Omental fat pad (tissue), 4 donors: Measurements from ENCODE around the gene FGF12. TPM values are rescaled to one million over a fixed set of nuclear protein-coding genes. Genes with fewer than 3 reads are reported as not detected.

Source experiments
- ATAC-seq: fragments of 150-250 bp; one replicate; pipeline ENCODE4 v1.9.1; 2016; ENCODE audit warnings: mild to moderate bottlenecking, moderate library complexity; ENCODE audit not compliant: low FRiP score
- DNase-seq: peaks from one replicate; pipeline ENCODE4 v3.0.0-alpha.2; 2019; ENCODE audit warnings: low spot score
- total RNA-seq, 4 donors: library from RNA; depleted of rRNA; stranded (reverse); fragments of >200 nt; gene quantifications; one replicate each; pipeline ENCODE4 v1.1.0, GENCODE V29; 2016
- TF ChIP-seq, protein P1 (sequence below), 3 donors: fragments of 450-650 bp; IDR thresholded peaks; one replicate each; pipeline ENCODE4 v1.5.1; 2016 to 2017; ENCODE audit warnings: antibody characterized with exemption in 3 of 3, mild to moderate bottlenecking in 3 of 3, moderate library complexity in 2 of 3

The FGF12 gene
- total RNA-seq, 4 donors from 2014 or later, result 2.4 to 9.3 (median 2.9) TPM

DNA sequence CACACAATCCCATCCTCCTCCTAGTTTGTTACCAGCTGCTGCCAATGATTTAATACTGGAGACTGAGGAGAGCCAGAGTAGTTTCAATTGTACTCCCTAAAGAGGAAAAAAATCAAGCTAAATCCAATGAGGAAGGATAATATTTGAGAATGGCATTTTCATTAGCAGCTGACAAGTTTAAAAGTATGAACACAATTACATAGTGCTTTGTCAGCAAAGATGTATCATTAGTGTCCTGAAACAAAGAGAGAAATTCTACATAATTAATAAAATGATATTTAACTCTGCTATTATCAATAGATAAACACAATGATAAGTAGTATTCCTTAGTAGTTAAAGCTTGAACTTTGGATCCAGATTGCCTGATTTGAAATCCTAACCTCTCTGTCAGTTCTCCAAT, 163.9 kb downstream of the FGF12 start:
- no peak for DNase-seq
- no peak for ATAC-seq
- TF ChIP-seq, protein P1, sequence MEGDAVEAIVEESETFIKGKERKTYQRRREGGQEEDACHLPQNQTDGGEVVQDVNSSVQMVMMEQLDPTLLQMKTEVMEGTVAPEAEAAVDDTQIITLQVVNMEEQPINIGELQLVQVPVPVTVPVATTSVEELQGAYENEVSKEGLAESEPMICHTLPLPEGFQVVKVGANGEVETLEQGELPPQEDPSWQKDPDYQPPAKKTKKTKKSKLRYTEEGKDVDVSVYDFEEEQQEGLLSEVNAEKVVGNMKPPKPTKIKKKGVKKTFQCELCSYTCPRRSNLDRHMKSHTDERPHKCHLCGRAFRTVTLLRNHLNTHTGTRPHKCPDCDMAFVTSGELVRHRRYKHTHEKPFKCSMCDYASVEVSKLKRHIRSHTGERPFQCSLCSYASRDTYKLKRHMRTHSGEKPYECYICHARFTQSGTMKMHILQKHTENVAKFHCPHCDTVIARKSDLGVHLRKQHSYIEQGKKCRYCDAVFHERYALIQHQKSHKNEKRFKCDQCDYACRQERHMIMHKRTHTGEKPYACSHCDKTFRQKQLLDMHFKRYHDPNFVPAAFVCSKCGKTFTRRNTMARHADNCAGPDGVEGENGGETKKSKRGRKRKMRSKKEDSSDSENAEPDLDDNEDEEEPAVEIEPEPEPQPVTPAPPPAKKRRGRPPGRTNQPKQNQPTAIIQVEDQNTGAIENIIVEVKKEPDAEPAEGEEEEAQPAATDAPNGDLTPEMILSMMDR (IDR thresholded peaks at IDR 0.05), result no peak

DNA sequence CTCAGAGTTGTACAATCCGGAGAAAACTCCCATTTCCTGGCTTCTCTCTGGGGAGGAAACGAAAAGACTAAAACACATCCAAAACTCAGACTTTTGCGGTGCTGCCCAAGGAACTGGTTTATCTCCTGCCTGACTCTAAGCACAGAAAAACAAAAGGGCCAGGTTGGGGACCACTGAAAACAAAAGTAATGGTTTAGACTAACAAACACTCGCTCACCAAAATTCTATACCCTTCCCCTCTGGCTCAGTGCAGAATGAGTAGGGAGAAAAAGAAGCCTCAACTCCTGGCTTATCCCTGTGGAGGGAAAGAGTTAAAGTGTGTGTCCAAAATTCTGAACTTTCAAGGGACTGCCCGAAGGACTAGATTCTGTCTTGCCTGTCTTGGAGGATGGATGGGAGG, 173.6 kb downstream of the FGF12 start:
- TF ChIP-seq, protein P1 (IDR thresholded peaks at IDR 0.05), result no peak
- ATAC-seq (no peak), DNase-seq (no peak)

DNA sequence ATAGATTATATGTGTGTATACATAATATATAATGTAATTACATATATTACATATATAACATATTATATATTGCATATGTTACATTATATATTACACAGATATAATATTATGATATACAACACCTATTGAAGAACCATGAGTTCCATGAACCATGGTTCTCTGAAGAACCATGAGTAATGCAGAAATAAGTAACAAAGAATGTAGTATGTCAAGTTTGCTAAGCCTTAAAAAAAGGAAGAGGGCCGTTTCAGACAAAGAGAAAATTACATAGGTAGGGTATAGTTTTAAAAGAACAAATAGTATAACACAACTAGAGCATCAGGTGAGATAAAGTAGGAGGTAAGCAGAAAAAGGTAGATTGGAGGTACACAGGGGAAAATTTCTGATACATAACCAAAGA, 177.0 kb downstream of the FGF12 start:
- ATAC-seq (no peak), DNase-seq (no peak)
- TF ChIP-seq, protein P1 (IDR thresholded peaks at IDR 0.05), result no peak

DNA sequence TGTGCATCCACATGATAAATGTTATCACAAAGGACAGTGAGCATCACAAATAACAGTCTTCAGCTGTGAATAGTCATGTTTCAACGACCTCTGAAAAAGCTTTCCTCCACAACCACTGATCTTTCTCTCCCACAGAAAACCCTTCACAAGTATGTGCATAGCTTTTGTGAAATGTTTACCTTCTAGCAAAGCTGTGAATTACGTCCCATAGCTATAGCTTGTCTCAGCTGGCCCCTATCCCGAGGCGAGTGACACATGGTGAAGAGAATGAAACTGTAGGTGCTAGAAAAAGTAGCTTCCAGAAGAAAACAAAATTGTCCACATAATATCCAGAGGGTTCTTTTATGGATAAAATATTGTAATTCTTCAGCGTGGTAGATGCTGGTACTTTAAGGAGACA, 182.0 kb downstream of the FGF12 start:
- DNase-seq (no peak), ATAC-seq (no peak)
- TF ChIP-seq, protein P1 (IDR thresholded peaks at IDR 0.05), result no peak

DNA sequence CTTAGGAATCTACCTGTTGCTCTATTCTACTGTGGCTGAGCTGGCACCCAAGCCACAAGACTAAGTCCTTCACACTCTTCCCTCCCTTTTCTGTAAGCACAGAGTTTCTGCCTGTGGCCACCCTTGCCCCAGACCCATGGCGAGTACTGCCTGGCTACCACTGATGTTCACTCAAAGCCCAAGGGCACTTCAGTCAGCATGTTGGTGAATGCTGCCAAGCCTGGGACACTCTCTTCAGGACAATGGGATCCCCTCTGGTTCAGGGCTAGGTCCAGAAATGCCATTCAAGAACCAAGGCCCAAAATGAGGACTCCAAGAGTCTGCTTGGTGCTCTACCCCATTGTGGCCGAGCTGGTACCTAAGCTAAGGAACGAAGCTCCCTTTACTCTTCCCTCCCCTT, 184.2 kb downstream of the FGF12 start:
- ATAC-seq (no peak), DNase-seq (no peak)
- TF ChIP-seq, protein P1 (IDR thresholded peaks at IDR 0.05), result no peak

DNA sequence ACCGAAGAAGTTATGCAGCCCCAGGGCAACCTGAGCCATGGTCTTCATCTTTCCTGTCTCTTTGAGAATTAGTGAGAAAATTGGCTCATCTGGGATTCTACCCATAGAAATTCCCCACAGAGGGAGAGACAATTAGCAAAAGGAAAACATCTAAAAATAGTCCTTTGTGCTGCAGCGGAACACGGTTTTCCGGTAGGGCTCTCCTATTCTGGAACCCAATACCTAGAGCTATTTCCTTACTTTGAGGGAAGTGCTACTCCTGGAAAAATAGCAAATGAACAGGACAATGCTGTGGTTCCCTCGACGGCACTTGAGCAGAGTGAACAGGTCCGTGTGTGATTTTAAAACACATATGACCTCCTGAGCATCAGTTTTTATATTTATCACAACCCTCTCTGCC, 210.5 kb downstream of the FGF12 start:
- DNase-seq (no peak), ATAC-seq (no peak)
- TF ChIP-seq, protein P1 (IDR thresholded peaks at IDR 0.05), result no peak

DNA sequence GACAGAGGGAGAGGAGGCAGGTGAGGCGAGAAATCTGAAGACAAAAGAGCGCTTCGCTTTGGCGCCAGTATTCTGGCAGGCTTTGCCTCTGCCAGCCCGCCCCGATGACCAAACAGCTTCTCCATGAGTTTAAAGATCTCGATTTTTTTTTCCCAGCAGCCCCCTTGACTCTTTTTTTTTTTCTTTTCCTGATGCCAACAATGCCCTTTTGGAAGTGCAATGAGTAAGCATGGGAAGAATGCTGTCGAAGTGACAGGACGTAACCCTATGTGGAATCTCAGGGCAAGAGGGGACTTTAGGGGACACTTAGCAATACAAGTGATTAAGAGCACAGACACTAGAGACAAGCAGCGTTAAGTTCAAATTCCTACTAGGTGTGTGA, 211.7 kb downstream of the FGF12 start:
- DNase-seq, result no peak
- TF ChIP-seq, protein P1 (IDR thresholded peaks at IDR 0.05), result no peak
- ATAC-seq, result no peak
